Measurements from ENCODE around the gene ADAP1.

Gene ADAP1

GRCh38 chr7:889391-889790, 65.1 kb downstream of the ADAP1 start:
- FAIRE-seq, result no peak

- FAIRE-seq, result no peak
Observed at GRCh38 chr7:889025-889390, 65.5 kb downstream of the ADAP1 start.

- no peak for FAIRE-seq
Observed at GRCh38 chr7:888081-889024, 66.1 kb downstream of the ADAP1 start.

- no peak for FAIRE-seq
Observed at GRCh38 chr7:887488-887820, 67.0 kb downstream of the ADAP1 start.

- no peak for FAIRE-seq
Observed at GRCh38 chr7:886626-887487, 67.6 kb downstream of the ADAP1 start.

- FAIRE-seq, result no peak
Observed at GRCh38 chr7:885893-886625, 68.4 kb downstream of the ADAP1 start.

GRCh38 chr7:885261-885892, 69.1 kb downstream of the ADAP1 start:
- FAIRE-seq, result no peak

GRCh38 chr7:884191-885003, 70.1 kb downstream of the ADAP1 start:
- FAIRE-seq, result no peak

- FAIRE-seq, result no peak
Observed at GRCh38 chr7:883055-884021, 71.1 kb downstream of the ADAP1 start.

- no peak for FAIRE-seq
Observed at GRCh38 chr7:882336-883035, 72.0 kb downstream of the ADAP1 start.

- no peak for FAIRE-seq
Observed at GRCh38 chr7:881441-882234, 72.8 kb downstream of the ADAP1 start.

- FAIRE-seq, result no peak
Observed at GRCh38 chr7:880450-880849, 74.0 kb downstream of the ADAP1 start.

GRCh38 chr7:879706-880105, 74.8 kb downstream of the ADAP1 start:
- no peak for FAIRE-seq

GRCh38 chr7:879093-879492, 75.4 kb downstream of the ADAP1 start:
- FAIRE-seq, result no peak

- FAIRE-seq, result no peak
Observed at GRCh38 chr7:877312-878232, 76.9 kb downstream of the ADAP1 start.

- FAIRE-seq, result no peak
Observed at GRCh38 chr7:876972-877311, 77.5 kb downstream of the ADAP1 start.

GRCh38 chr7:876077-876971, 78.2 kb downstream of the ADAP1 start, which contains the start of gene GET4:
Gene GET4 (plus strand): TSS chr7:876554. CDS start chr7:876646, 92 bp downstream.
- no peak for FAIRE-seq

All from islet of Langerhans (tissue), 1 donor.